K562 (cell line): ENCODE data around the gene CLDN7. TPM values are rescaled to one million over a fixed set of nuclear protein-coding genes. Genes with fewer than 3 reads are reported as not detected.

Experiments used
- CXXC5 ChIP-seq: fragments of 250-450 bp; sonication (Bioruptor Pico); IDR thresholded peaks from 2 replicates; pipeline ENCODE4 v1.8.0; 2022; ENCODE audit warnings: inconsistent platforms, mild to moderate bottlenecking, moderate library complexity
- FOXA1 ChIP-seq: fragments of 450-650 bp; IDR thresholded peaks from 2 replicates; pipeline ENCODE4 v1.6.1; 2016; ENCODE audit warnings: mild to moderate bottlenecking, borderline replicate concordance
- GTF2A2 ChIP-seq: IDR thresholded peaks from 2 replicates; pipeline ENCODE4 v1.6.1; 2016; ENCODE audit warnings: mild to moderate bottlenecking, missing genetic modification characterization, missing compliant biosample characterization
- HIVEP1 ChIP-seq: fragments of 250-450 bp; sonication (Bioruptor Pico); IDR thresholded peaks from 2 replicates; pipeline ENCODE4 v1.4.0; 2020; ENCODE audit warnings: mild to moderate bottlenecking
- JUND ChIP-seq, 2 experiments: IDR thresholded peaks; 2 replicates in 1 of 2; 3 replicates in 1 of 2; pipeline ENCODE4 v1.6.1; 2011; ENCODE audit warnings: borderline replicate concordance in 2 of 2, low read depth in 2 of 2, low read length in 2 of 2, improper control_type of control experiment in 1 of 2, missing biosample characterization in 1 of 2, missing genetic modification characterization in 1 of 2, missing genetic modification reagents in 1 of 2
- KDM5B ChIP-seq: fragments of 200-600 bp; sonication (generic); IDR thresholded peaks from 2 replicates; pipeline ENCODE4 v1.6.1; 2012; ENCODE audit warnings: low read depth, mild to moderate bottlenecking, moderate library complexity, low read length, control low read depth, inconsistent platforms; ENCODE audit not compliant: insufficient replicate concordance
- MED1 ChIP-seq: sonication (generic); formaldehyde crosslinking; IDR thresholded peaks from 2 replicates; pipeline ENCODE4 v1.8.1; 2023; ENCODE audit warnings: missing genetic modification reagents, borderline replicate concordance
- MEIS2 ChIP-seq: fragments of 450-650 bp; IDR thresholded peaks from 2 replicates; pipeline ENCODE4 v1.6.1; 2014; ENCODE audit warnings: mild to moderate bottlenecking; ENCODE audit not compliant: partially characterized antibody
- POLR2G ChIP-seq: fragments of 200-400 bp; formaldehyde crosslinking; IDR thresholded peaks from 2 replicates; pipeline ENCODE4 v1.6.1; 2017; ENCODE audit warnings: low read depth, mild to moderate bottlenecking, antibody characterized with exemption, low read length, moderate library complexity
- RAD51 ChIP-seq: fragments of 450-650 bp; IDR thresholded peaks from 2 replicates; pipeline ENCODE4 v1.7.1; 2016; ENCODE audit warnings: low read depth, mild to moderate bottlenecking, borderline replicate concordance
- RBFOX2 ChIP-seq: fragments of 200-400 bp; formaldehyde crosslinking; IDR thresholded peaks from 2 replicates; pipeline ENCODE4 v1.6.1; 2017; ENCODE audit warnings: low read depth, mild to moderate bottlenecking, low read length, moderate library complexity
- SAP30 ChIP-seq: fragments of 200-600 bp; sonication (generic); IDR thresholded peaks from 2 replicates; pipeline ENCODE4 v1.6.1; 2012; ENCODE audit warnings: borderline replicate concordance, low read depth, mild to moderate bottlenecking, moderate library complexity, low read length, control low read depth, inconsistent platforms; ENCODE audit not compliant: insufficient read depth, poor library complexity, severe bottlenecking
- TEAD1 ChIP-seq, 2 experiments: fragments of 450-650 bp in 1 of 2; sonication (generic) in 1 of 2; formaldehyde crosslinking; IDR thresholded peaks; 2 replicates each; pipeline versions ENCODE4 v1.4.0 to v1.8.0; 2020 to 2022; ENCODE audit warnings: mild to moderate bottlenecking in 2 of 2, missing genetic modification reagents in 1 of 2
- WHSC1 ChIP-seq: IDR thresholded peaks from one replicate; pipeline ENCODE4 v1.6.1; 2012; ENCODE audit warnings: low read length, control low read depth, inconsistent platforms
- YY1 ChIP-seq, 3 experiments: IDR thresholded peaks; 2 replicates each; pipeline ENCODE4 v1.6.1; 2011; ENCODE audit warnings: low read length in 2 of 3, mild to moderate bottlenecking in 2 of 3, moderate library complexity in 2 of 3, borderline replicate concordance in 1 of 3, control low read depth in 1 of 3, low read depth in 1 of 3; ENCODE audit not compliant: insufficient read depth in 3 of 3, insufficient replicate concordance in 2 of 3, control insufficient read depth in 1 of 3, insufficient read length in 1 of 3; ENCODE audit errors: extremely low read depth in 1 of 3
- ZBED1 ChIP-seq: IDR thresholded peaks from 2 replicates; pipeline ENCODE4 v1.6.1; 2014
- ZFP91 ChIP-seq: sonication (generic); formaldehyde crosslinking; IDR thresholded peaks from 2 replicates; pipeline ENCODE4 v1.8.0; 2022; ENCODE audit warnings: mild to moderate bottlenecking, missing genetic modification reagents
- ZNF232 ChIP-seq: sonication (generic); formaldehyde crosslinking; IDR thresholded peaks from 2 replicates; pipeline ENCODE4 v1.8.0; 2022; ENCODE audit warnings: mild to moderate bottlenecking, missing genetic modification reagents
- ZNF263 ChIP-seq: sonication (generic); formaldehyde crosslinking; IDR thresholded peaks from 2 replicates; pipeline ENCODE4 v1.8.0; 2022; ENCODE audit warnings: mild to moderate bottlenecking, missing genetic modification reagents, borderline replicate concordance
- polyA plus RNA-seq, 8 experiments: library from polyadenylated mRNA; depleted of rRNA in 4 of 8; stranded (reverse) in 5 of 8; unstranded in 3 of 8; fragments of >200 nt; fragmentation: Nextera tagmentation in 2 of 8; fragmentation: Illumina TruSeq in 1 of 8; extraction: Ambion mirVana in 2 of 8; extraction: Trizol in 1 of 8; gene quantifications; 2 replicates each; pipeline versions ENCODE4 v1.2.1 to v1.2.3, GENCODE V29; 2011 to 2014; ENCODE audit warnings: inconsistent platforms in 1 of 8, missing spikeins in 1 of 8
- total RNA-seq, 7 experiments: library from RNA; depleted of rRNA in 6 of 7; stranded (reverse); fragments of >200 nt in 6 of 7; fragmentation: Illumina TruSeq in 2 of 7; extraction: Trizol in 2 of 7; gene quantifications; 2 replicates each; pipeline versions ENCODE4 v1.2.1 to v1.2.3, GENCODE V29; 2011 to 2021; ENCODE audit warnings: low replicate concordance in 1 of 7
- TF ChIP-seq, protein P1 (sequence below): IDR thresholded peaks from 2 replicates; pipeline ENCODE4 v1.6.1; 2011; ENCODE audit not compliant: insufficient read length; ENCODE audit errors: extremely low read depth

The CLDN7 gene
- total and polyA plus RNA-seq, 9 of the 15 experiments (the other 6 are each of a cell fraction or from before 2014, with no cell fraction given): 2.2 to 14.5 (median 7.6) TPM

GRCh38 chr17:7235693-7236665 is 26.3 kb downstream of the CLDN7 start (continued):
- no peak for TF ChIP-seq SAP30
- TF ChIP-seq ZNF232 (CRISPR knock-in tag): no peak
- TF ChIP-seq YY1 (IDR thresholded peaks at IDR 0.05; ENCODE audit: borderline replicate concordance in 1 of 3, control insufficient read depth in 1 of 3, extremely low read depth in 1 of 3, insufficient read depth in 3 of 3, insufficient read length in 1 of 3, insufficient replicate concordance in 2 of 3, low read depth in 1 of 3, low read length in 2 of 3): no peak
- TF ChIP-seq JUND (IDR thresholded peaks at IDR 0.05; ENCODE audit: borderline replicate concordance, low read depth, low read length): peak; percentile 85
- peak; percentile 71; the same call in 2 of the 3 replicates for TF ChIP-seq JUND (tag; IDR thresholded peaks at IDR 0.05; ENCODE audit: borderline replicate concordance, low read depth, low read length)
- no peak for TF ChIP-seq GTF2A2 (tag)
- TF ChIP-seq MEIS2: peak; percentile 36
- no peak for TF ChIP-seq HIVEP1 (CRISPR knock-in tag)
- no peak for TF ChIP-seq WHSC1
- 0 out of 2 replicates have a peak, but pooled peaks have one; percentile 32 for TF ChIP-seq CXXC5 (CRISPR knock-in tag)
- no peak for TF ChIP-seq FOXA1
- TF ChIP-seq RAD51: peak; percentile 29; the same call in 1 of the 2 replicates
- TF ChIP-seq POLR2G: 0 out of 2 replicates have a peak, but pooled peaks have one; percentile 9
- TF ChIP-seq KDM5B: no peak
- no peak for TF ChIP-seq TEAD1 (CRISPR knock-in tag; IDR thresholded peaks at IDR 0.05)
- TF ChIP-seq, protein P1, sequence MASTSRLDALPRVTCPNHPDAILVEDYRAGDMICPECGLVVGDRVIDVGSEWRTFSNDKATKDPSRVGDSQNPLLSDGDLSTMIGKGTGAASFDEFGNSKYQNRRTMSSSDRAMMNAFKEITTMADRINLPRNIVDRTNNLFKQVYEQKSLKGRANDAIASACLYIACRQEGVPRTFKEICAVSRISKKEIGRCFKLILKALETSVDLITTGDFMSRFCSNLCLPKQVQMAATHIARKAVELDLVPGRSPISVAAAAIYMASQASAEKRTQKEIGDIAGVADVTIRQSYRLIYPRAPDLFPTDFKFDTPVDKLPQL: no peak
- peak; percentile 39; the same call in 1 of the 2 replicates for TF ChIP-seq MED1 (CRISPR knock-in tag)
- no peak for TF ChIP-seq ZBED1
- peak; percentile 37; the same call in 1 of the 2 replicates for TF ChIP-seq RBFOX2
- peak; percentile 15; the same call in 1 of the 2 replicates for TF ChIP-seq ZNF263 (CRISPR knock-in tag)
- no peak for TF ChIP-seq ZFP91 (CRISPR knock-in tag)
